Measurements from ENCODE around the gene KCNJ15. TPM values are rescaled to one million over a fixed set of nuclear protein-coding genes. Genes with fewer than 3 reads are reported as not detected.

KCNJ15 gene
- total RNA-seq, 3 donors from 2014 or later: 0.44 to 0.77 TPM; not detected in 1

GRCh38 chr21:38306433-38307141, 49.8 kb downstream of the KCNJ15 start:
- TF ChIP-seq CTCF (IDR thresholded peaks at IDR 0.05): no peak
- Histone ChIP-seq H3K9me3 (no peaks in the 10 kb centered on the region), H3K36me3 (ENCODE audit: low read depth) (no peaks in the 10 kb centered on the region), H3K4me1 (ENCODE audit: low read depth) (no peaks in the 10 kb centered on the region), H3K4me3 (no peak overlapping the region)
- ATAC-seq: no peak
- DNase-seq: no peak
- intact Hi-C loops (cut with DNase I, micrococcal nuclease): no loop called here

GRCh38 chr21:38307771-38308531, 51.2 kb downstream of the KCNJ15 start:
- DNase-seq (no peak), ATAC-seq (no peak)
- intact Hi-C loops (cut with DNase I, micrococcal nuclease): no loop called here
- no peaks in the 10 kb centered on the region for H3K4me1 ChIP-seq (ENCODE audit: low read depth)
- no peak for TF ChIP-seq CTCF (IDR thresholded peaks at IDR 0.05)
- no peaks in the 10 kb centered on the region for H3K9me3 ChIP-seq
- no peak overlapping the region for H3K4me3 ChIP-seq
- no peaks in the 10 kb centered on the region for H3K36me3 ChIP-seq (ENCODE audit: low read depth)

GRCh38 chr21:38308532-38309119, 51.8 kb downstream of the KCNJ15 start:
- intact Hi-C loops (cut with DNase I, micrococcal nuclease): no loop called here

GRCh38 chr21:38310646-38311485, 54.1 kb downstream of the KCNJ15 start:
- DNase-seq: no peak
- H3K36me3 ChIP-seq (ENCODE audit: low read depth): no peaks in the 10 kb centered on the region
- no peak overlapping the region for H3K4me3 ChIP-seq
- intact Hi-C loops (cut with DNase I, micrococcal nuclease): no loop called here
- TF ChIP-seq CTCF (IDR thresholded peaks at IDR 0.05): no peak
- no peaks in the 10 kb centered on the region for H3K4me1 ChIP-seq (ENCODE audit: low read depth)
- no peaks in the 10 kb centered on the region for H3K9me3 ChIP-seq
- no peak for ATAC-seq

More at GRCh38 chr21:38308532-38309119, 51.8 kb downstream of the KCNJ15 start:
- no peak for DNase-seq
- no peak for TF ChIP-seq CTCF (IDR thresholded peaks at IDR 0.05)
- H3K36me3 ChIP-seq (ENCODE audit: low read depth): no peaks in the 10 kb centered on the region
- no peaks in the 10 kb centered on the region for H3K4me1 ChIP-seq (ENCODE audit: low read depth)
- ATAC-seq: no peak
- no peaks in the 10 kb centered on the region for H3K9me3 ChIP-seq
- H3K4me3 ChIP-seq: no peak overlapping the region

- Histone ChIP-seq H3K4me3 (no peak overlapping the region), H3K9me3 (no peaks in the 10 kb centered on the region), H3K4me1 (ENCODE audit: low read depth) (no peaks in the 10 kb centered on the region), H3K36me3 (ENCODE audit: low read depth) (no peaks in the 10 kb centered on the region)
- DNase-seq (no peak), ATAC-seq (no peak)
- no peak for TF ChIP-seq CTCF (IDR thresholded peaks at IDR 0.05)
- intact Hi-C loops (cut with DNase I, micrococcal nuclease): no loop called here
These were observed 55.0 kb downstream of the KCNJ15 start for GRCh38 chr21:38311765-38312164.
